ENCODE measurements around the gene HSD17B12.

The HSD17B12 gene

GRCh38 chr11:43689167-43689566, 8.6 kb downstream of the HSD17B12 start:
- no peak for DNase-seq

GRCh38 chr11:43690929-43691725, 10.6 kb downstream of the HSD17B12 start:
- DNase-seq, result no peak

- DNase-seq, result no peak
These were observed 11.3 kb downstream of the HSD17B12 start for GRCh38 chr11:43691806-43692205.

DNA sequence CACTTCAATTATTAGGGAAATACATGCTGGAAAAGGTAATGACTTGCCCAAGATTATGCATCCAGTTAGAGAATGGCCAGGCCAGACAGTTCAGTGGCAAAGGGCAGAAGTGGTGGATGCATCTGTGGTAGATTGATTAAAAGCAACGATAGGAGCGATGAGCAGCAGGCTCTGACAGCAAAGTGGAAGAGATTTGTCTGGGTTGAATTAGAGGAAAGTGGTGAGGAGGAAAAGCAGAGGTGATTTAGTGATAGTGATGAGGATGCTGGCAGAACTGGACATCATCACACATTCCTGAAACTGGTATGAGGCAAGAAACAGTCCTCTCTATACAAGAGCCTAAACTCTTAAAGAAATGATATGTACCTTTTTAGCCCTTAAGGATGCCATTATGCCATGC, 12.5 kb downstream of the HSD17B12 start:
- DNase-seq, result no peak

DNA sequence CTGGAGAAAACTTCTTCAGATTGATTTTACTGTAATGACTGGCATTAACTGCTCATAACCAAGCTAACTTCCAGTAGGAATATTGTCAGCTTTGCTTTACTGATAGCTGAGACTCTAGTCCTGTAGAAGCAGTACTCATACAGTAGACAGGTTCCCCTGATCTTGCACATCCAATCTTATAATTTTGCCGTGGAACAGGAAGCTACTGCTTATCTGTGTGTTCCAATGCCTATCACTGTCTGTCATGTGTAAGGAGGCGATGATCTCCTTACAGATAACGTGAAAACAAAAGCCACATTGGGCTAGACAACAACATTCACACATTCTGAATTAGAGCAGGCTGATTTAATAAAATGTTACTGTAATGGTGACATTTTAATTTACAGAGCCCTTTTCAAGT, 13.2 kb downstream of the HSD17B12 start:
- no peak for DNase-seq

DNA sequence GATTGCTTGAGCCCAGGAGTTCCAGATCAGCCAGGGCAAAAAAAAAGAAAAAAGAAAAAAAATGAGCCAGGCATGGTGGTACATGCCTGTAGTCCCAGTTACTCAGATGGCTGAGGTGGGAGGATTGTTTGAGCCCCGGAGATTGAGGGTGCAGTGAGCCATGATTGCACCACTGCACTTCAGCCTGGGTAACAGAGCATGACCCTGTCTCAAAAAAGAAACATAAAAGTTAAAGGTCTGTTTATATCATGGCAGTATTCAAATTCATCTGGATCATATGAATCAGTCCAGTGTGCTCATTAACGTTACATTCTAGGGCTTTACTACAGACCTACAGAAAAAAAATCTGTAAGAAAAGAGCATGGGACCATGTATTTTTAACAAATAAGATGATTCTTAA, 13.9 kb downstream of the HSD17B12 start:
- DNase-seq, result no peak

DNA sequence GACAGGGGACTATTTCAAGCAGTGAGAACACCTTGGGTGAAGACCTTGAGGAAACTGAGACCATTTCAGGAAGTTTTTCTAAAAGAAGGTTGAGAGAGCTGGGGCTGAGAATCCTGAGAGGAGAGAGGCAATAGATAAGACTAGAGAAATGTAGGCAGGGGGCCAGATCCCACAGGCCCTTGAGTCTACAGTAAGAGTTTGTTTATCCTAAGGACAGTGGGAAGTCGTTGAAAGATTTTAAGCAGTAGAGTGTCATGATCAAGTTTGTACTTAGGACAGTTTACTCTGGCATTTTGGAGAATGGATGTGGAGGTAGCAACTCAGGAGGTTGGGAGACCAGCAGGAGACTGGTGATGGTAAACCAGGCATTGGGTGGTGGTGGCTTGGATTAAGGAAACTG, 17.1 kb downstream of the HSD17B12 start:
- DNase-seq, result no peak

- DNase-seq, result no peak
These were observed 19.3 kb downstream of the HSD17B12 start for GRCh38 chr11:43699870-43700269.

DNA sequence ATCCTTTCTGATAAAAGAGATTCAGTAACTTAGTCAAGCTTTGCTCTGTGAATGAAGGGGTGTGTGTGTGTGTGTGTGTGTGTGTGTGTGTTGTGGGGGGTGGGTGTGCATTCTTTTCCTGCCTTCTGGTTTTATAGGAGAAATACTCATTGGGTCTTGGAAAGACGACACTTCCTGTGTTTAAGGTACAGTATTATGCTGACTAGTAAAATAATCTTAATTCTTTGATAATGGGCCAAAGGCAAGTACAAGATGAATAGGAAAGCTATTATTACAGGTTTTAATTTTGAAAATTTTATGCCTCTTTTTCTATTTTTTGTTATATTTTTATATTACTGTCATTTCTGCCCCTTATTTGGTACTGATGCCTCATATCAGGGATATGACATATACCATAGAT, 26.1 kb downstream of the HSD17B12 start:
- DNase-seq, result no peak

GRCh38 chr11:43708776-43709175, 28.2 kb downstream of the HSD17B12 start:
- no peak for DNase-seq

DNA sequence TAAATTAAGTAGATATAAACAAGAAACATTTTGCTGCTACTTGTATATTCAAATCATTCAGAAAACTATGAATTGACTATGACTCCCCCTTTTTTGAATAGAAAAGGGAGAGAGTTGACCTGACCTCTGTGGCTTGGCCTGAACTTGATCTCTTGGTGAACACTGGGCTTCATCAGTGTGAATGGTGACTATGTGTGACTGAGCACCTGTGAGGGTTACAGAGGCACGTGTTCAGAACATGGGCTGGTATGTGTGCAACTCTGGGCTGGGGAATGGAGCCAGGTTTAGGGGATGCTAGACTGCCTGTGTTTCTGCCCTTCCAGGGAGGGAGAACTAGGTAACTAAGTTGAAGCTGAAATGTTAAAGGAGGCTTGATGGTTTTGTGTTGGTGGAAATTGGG, 29.2 kb downstream of the HSD17B12 start:
- no peak for DNase-seq

DNA sequence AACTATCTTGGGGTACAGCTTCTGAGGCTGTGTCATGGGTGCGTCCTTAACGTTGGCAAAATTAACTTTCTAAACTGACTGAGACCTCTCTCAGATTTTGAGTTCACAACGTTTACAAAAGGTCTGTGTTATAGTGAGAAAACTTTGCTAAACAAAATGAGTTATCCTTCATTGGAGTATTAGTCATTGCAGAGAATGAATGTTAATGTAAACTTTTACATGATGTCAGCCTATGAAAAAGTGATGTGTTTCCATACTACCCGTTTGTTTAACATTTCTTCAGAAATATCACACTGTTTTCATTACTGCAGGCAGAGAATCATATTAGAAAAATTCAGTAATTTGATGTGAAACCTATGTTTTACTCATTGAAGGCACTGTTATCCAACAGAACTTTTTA, 32.1 kb downstream of the HSD17B12 start:
- no peak for DNase-seq

GRCh38 chr11:43718373-43718772, 37.8 kb downstream of the HSD17B12 start:
- DNase-seq, result no peak

DNA sequence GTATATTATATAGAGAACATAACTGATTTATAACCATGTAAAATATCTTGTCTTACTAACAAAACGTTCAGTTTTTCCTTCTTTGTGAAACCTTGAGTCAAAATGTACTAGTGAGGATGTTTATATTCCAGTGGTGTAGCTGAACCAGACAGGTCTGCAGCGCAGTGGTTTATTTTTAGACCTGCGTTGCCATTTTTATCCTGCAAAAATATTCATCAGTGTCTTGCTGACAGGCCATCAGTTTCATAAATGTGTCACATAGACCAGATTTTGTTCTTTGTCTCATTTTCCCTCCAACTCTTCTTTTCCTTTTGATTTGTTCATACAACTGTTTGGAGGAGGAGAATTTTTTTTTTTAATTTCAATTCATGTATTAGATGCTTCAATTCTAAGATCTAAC, 43.1 kb downstream of the HSD17B12 start:
- DNase-seq, result no peak

DNA sequence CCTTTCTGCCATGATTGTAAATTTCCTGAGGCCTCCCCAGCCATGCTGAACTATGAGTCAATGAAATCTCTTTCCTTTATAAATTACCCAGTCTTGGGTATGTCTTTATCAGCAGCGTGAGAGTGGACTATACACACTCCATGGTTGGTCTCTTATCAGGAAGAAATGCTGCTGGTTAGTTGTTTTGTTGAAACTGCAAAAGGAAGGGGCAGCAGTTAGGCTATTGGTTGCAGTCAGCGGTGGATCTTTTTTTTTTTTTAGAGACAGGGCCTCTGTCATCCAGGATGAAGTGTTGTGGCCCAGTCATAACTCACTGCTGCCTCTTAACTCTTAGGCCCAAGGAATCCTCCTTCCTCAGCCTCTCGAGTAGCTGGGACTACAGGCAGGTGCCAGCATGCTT, 51.7 kb downstream of the HSD17B12 start:
- DNase-seq, result no peak

DNA sequence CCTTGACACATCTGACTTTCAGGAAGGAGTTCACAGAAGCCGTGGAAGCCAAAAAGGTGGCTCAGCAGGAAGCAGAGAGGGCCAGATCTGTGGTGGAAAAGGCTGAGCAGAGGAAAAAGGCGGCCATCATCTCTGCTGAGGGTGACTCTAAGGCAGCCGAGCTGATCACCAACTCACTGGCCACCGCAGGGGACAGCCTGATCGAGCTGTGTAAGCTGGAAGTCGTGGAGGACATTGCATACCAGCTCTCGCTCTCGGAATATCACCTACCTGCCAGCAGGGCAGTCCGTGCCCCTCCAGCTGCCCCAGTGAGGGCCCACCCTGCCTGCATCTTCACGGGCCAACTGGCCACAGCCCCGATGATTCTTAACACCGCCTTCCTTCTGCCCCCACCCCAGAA, 53.7 kb downstream of the HSD17B12 start:
- no peak for DNase-seq

GRCh38 chr11:43735115-43735514, 54.6 kb downstream of the HSD17B12 start:
- no peak for DNase-seq

DNA sequence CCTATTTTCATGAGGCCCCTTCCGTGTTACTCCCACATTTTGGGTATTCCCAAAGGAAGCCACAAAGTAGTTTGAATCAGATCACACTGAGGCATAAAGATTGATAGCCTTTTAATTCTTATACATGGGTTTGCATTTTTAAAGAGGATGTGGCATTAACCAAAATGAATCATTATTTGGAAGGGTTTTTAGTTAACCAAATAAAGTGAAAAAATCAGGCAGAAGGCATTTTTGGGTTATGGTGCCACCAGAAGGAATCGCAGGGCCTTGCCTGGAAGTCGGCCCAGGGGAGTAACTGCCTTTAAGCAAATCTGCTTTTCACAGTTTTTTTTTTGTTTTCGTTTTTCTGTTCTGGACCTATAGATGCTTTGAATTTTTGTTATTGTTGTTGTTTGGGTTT, 55.4 kb downstream of the HSD17B12 start:
- no peak for DNase-seq

DNA sequence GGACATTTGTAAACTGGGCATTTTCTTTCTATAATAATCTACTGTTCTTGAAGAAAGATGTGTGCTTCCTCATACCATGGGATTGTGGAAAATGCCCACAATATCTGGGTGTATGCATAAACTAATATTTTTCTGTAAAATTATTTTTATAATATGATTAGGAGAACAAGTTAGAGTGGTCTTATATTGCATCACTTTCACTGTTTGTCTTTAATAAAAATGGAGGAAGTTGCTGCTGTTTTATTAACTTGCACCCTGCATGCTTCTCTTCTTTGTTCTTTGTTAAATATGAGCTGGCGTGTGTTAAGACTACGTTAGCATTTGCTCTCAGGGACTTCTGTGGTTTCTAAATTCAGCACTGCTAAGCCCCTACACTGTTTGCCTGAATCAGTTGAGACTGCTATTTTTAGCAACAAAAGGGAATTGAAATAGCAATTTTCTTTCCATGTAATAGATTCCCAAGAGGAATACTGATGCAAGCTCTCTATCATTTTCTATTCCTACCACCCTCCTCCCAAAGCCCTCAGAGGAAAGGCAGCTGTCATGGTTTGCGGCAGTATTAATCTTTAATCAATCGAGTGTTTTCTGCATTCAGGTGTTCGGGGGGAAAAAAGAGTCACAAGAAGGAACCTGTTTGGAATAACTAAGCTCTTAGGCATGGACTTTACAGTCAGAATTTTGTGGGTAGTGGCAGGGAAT, 56.1 kb downstream of the HSD17B12 start:
- DNase-seq, result no peak

DNA sequence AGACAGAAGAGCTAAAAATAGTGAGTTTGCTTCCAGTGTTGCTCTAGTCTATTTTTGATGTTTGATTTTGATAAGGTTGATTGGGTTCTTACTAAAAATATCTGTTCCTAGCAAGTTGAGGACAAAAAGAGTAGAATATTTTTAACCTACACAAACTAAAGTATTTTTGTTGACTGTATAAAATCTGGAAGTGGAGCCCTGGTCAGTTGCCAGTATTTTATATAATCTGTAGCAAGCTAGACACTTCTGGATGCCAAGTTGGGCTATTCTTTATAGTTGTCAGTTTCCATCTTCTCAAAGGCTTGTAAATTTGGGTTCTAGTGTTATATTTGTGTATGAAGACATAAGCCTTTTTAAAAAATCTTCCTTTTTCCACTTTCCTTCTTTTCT, 56.7 kb downstream of the HSD17B12 start:
- DNase-seq, result no peak

DNA sequence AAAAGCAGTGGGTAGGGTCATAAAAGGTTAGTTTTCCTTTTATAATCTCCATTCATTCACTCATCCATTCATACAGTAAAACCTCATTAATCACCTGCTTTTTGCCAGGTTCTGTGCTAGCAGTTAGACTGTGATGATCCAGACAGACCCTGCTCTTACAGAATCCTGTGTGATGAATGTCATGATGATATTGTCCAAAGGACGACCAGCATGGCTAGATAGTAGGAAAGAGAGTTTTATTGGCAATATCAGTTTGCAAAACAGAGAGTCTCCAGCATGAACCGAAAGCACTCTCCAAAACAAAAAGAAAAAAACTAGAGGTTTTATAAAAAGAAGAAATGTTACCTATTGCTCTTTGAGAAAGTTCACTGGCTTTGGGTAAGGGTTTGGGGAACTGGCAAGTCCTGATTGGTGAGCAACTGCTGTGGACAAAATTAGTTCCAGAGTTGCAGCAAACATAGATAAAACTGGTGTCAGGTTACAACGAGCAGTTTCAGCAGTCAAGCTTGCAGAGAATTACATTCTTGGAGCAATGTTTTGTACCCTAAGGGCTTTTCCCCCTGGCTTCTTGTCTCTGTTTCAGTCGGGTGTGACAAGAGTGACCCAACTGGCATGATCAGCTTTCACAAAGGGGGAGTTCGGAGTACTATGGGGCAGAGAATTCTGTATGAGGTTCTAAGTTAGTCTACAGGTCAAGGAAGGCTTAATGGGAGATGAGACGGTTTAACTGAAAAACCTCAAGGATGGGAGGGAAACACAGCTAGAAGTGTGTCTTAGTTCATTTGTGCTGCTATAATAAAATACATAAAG, 58.3 kb downstream of the HSD17B12 start:
- DNase-seq, result no peak

DNA sequence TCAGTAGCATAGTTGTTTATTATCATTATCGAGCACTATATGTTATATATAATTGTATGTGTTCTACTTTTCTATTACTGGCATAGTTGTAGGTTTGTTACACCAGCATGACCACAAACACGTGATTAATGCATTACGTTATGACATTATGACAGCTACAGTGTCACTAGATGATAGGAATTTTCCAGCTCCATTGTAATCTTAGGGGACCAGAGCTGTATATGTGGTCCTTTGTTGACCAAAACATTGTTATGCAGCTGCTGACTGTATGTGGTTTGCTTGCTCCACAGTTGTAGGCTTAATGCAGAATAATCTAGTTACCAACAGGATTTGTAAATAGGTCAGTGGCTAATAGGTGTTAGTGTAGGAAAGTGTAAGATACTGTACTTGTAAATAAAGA, 66.1 kb downstream of the HSD17B12 start:
- DNase-seq, result no peak

GRCh38 chr11:43747130-43747802, 66.7 kb downstream of the HSD17B12 start:
- no peak for DNase-seq
